HUES6 (cell line): ENCODE results near the gene SYN1.

Experiments
- H3K27ac ChIP-seq: 2 replicates; pipeline ENCODE4 v1.7.0; 2013; ENCODE audit warnings: low read depth, mild to moderate bottlenecking, low read length, inconsistent platforms
- H3K27me3 ChIP-seq: 2 replicates; pipeline ENCODE4 v1.6.1; 2013; ENCODE audit warnings: low read length; ENCODE audit not compliant: control insufficient read depth, insufficient read depth
- H3K36me3 ChIP-seq: 2 replicates; pipeline ENCODE4 v1.6.1; 2013; ENCODE audit warnings: low read length; ENCODE audit not compliant: control insufficient read depth, insufficient read depth
- H3K4me1 ChIP-seq: 2 replicates; pipeline ENCODE4 v1.6.1; 2013; ENCODE audit warnings: low read length; ENCODE audit not compliant: control insufficient read depth, insufficient read depth
- H3K4me3 ChIP-seq: 2 replicates; pipeline ENCODE4 v1.5.1; 2013; ENCODE audit warnings: low read depth, low read length
- H3K9ac ChIP-seq: one replicate; pipeline ENCODE4 v1.6.1; 2013; ENCODE audit warnings: mild to moderate bottlenecking, low read length
- H3K9me3 ChIP-seq: 2 replicates; pipeline ENCODE4 v1.6.1; 2013; ENCODE audit warnings: low read depth, low read length; ENCODE audit not compliant: control insufficient read depth, insufficient read depth

Gene SYN1

DNA sequence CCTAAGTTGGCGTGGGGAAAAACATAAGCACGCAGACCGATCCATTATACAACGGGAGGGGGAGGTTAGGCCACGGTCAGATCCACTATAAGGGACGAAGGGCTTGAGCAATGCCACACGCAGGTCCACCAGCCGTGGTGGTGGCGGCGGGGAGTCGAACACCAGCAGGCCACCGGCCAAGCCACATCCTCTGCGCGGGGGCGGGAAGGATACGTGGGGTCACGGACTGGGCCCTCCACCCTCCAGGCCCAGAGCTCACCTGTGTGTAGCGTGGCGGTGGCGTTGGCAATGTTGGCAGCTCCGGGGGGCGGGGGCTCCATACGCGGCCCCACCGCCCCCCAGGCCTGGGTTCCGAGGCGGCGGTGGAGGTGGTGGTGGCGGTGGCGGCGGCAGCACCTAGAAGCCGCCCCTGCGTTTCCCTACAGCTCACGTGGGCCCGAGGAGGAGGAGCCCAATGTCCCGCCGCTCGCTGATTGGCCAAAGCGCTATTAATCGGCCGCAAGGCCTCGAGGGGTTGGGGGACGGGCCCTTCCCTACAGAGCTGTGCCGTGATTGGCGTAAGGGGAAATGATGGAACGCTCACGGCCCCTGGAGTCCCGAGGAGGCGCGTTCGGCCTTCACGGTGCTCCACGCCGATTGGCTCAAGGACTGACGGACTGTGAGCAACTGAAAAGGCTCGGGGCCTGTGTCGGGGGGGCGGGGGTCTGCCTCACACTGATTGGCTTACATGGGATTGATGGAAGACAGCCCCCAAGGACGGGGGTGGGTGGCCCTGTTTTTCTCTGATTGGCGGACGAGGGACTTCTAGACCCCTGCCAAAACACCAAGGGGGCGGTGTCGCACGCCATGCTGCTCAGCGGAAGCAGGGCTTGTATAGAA is 30.7 kb upstream of the SYN1 start, which contains the start of gene ELK1:
Gene ELK1 (minus strand): TSS at position 400 of the 879 bp plus-strand sequence. CDS start 9,122 bp downstream, outside the sequence.
- Histone ChIP-seq H3K36me3 (peaks cover 22% of the 10 kb centered on the region), H3K27ac (peak within 1 kb of the TSS; percentile 29; the same call in 1 of the 2 replicates)

DNA sequence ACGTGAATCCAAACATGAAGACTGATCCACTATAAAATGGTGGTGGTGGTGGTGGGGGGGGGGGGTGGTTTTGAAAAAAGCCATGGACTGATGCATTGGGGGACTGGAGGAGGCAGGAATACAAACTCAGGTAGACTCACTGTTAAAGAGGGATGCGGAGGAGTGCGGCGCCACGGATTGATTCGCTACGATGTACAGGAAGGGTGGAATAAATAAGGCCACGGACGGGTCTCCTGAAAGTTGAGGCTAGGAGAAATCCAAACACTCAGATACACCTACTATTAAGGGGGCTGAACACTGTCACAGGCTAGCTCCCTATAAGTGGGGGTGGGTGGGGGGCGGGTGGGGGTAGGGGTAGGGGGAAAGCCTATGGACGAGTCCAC is 30.1 kb upstream of the SYN1 start:
- Histone ChIP-seq H3K27ac (no peak overlapping the region), H3K36me3 (peaks cover 18% of the 10 kb centered on the region), H3K9me3 (peaks cover 2% of the 10 kb centered on the region; the same call in 1 of the 2 replicates), H3K27me3 (no peaks in the 10 kb centered on the region), H3K4me3 (peak overlapping the region; percentile 90), H3K9ac (peak overlapping the region; percentile 84), H3K4me1 (peaks cover 9% of the 10 kb centered on the region; the same call in 1 of the 2 replicates)

More for the DNA sequence above, 30.7 kb upstream of the SYN1 start, which contains the start of gene ELK1:
- H3K9ac ChIP-seq: peak within 1 kb of the TSS; percentile 84
- no peaks in the 10 kb centered on the region for H3K27me3 ChIP-seq
- H3K4me1 ChIP-seq: peaks cover 9% of the 10 kb centered on the region; the same call in 1 of the 2 replicates
- peak within 1 kb of the TSS; percentile 90 for H3K4me3 ChIP-seq
- H3K9me3 ChIP-seq: peaks cover 3% of the 10 kb centered on the region; the same call in 1 of the 2 replicates

DNA sequence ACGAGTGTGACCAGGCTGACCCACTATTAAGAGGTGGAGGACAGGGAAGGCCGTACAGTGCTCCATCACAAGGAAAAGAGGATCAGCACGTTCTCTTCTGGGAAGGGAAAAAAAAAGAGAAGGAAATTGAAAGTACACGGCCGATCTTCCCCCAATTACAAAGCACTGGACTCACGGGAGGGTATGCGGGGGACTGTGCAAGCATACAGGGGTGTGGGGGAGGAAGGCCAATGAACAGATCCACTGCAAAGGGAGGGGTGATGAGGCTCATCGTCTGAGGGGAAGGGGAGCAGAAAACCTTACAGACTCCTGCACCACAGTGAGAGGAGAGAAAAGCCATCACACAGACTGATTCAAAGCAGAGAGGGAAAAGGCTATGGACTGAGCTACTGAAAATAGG is 29.6 kb upstream of the SYN1 start:
- H3K27ac ChIP-seq: no peak overlapping the region

DNA sequence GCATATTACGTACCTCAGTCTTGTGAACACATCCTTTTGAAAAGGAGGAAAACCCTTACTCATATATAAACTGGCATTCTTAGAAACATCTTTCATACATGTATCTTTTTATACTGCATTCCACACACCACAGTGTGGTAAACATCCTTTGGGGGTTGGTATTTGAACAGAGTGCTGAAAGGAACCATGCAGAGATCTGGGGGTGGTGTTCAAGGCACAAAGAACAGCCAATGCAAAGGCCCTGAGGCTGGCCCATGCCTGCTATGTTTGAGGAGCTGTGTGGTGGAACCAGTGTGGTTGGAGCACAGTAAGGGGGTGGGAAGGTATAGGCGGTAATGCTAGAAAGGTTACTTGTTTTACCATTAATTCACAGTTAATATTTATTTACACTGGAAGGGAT is 28.7 kb upstream of the SYN1 start:
- H3K9me3 ChIP-seq: peaks cover 2% of the 10 kb centered on the region; the same call in 1 of the 2 replicates
- H3K27ac ChIP-seq: no peak overlapping the region
- no peaks in the 10 kb centered on the region for H3K27me3 ChIP-seq
- 0 out of 2 replicates have a peak overlapping the region, but pooled peaks have one; percentile 90 for H3K4me3 ChIP-seq
- peaks cover 9% of the 10 kb centered on the region; the same call in 1 of the 2 replicates for H3K4me1 ChIP-seq
- H3K9ac ChIP-seq: no peak overlapping the region
- H3K36me3 ChIP-seq: peaks cover 14% of the 10 kb centered on the region

More for the DNA sequence above, 29.6 kb upstream of the SYN1 start:
- Histone ChIP-seq H3K36me3 (peaks cover 18% of the 10 kb centered on the region), H3K4me3 (peak overlapping the region; percentile 90), H3K9ac (peak overlapping the region; percentile 23), H3K4me1 (peaks cover 9% of the 10 kb centered on the region; the same call in 1 of the 2 replicates), H3K27me3 (no peaks in the 10 kb centered on the region), H3K9me3 (peaks cover 2% of the 10 kb centered on the region; the same call in 1 of the 2 replicates)

DNA sequence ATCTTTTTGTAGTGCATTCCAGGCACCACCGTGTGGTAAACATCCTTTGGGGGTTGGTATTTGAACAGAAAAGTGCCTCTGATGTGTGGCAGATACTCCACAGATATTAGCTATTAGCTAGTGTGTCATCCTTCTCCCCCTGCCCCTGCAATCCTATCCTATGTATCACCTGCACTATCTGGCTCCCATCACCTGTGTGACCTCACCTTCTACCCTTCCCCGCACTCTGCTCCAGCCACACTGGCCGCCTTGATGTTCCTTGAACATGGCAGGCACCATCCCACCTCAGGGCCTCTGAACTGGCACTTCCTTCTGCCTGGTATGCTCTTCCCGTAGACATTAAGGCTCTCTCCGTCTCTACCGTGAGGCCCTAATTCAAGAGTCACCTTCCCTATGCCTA is 27.0 kb upstream of the SYN1 start:
- Histone ChIP-seq H3K4me1 (peaks cover 9% of the 10 kb centered on the region; the same call in 1 of the 2 replicates), H3K27me3 (no peaks in the 10 kb centered on the region), H3K9me3 (peaks cover 2% of the 10 kb centered on the region; the same call in 1 of the 2 replicates), H3K4me3 (no peak overlapping the region), H3K27ac (no peak overlapping the region), H3K9ac (no peak overlapping the region), H3K36me3 (peaks cover 7% of the 10 kb centered on the region; the same call in 1 of the 2 replicates)

DNA sequence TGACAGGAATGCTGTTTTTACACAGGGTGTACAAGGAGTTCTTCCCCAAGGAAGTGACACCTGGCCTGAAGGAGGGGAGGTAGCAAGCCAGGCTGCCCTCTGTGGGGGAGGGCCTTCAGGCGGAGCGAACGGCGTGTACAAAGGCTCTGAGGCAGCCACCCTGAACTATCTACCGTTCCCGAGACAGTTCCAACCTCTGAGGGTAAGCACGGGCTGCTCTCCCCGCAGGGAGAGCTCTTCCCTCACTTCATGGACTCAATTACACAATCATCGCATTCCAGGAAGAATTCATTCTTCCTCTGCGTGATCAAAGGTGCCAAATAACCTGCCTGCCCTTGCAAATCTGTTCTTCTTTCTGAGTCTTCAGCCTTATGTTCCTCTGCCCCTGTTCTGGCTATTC is 25.9 kb upstream of the SYN1 start:
- Histone ChIP-seq H3K4me3 (no peak overlapping the region), H3K9me3 (peaks cover 10% of the 10 kb centered on the region), H3K36me3 (peaks cover 18% of the 10 kb centered on the region), H3K27me3 (no peaks in the 10 kb centered on the region), H3K4me1 (peaks cover 4% of the 10 kb centered on the region; the same call in 1 of the 2 replicates), H3K9ac (no peak overlapping the region), H3K27ac (no peak overlapping the region)

DNA sequence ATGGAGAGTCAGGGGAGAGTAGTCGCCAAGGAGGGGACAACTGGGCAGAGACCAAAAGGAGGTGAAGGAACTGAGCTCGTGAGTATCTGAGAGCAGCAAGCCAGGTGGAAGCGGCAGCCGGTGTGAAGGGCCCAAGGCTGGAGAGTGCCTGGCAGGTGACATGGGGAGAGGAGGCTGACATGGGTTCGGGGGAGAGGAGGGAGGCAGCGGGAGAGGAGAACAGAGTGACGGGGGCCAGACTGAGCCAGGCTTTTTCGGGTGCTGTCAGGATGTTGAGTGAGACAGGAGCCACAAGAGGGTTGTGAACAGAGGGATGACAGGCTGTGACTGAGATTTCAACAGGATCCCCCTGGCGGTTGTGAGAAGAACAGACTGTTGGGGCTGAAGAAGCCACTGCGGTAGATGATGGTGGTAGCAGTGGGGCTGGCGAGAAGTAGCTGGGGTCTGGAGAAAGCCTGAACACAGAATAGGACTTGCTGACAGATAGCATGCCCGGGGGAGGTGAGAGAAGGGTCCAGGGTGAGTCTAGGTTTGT is 25.0 kb upstream of the SYN1 start:
- Histone ChIP-seq H3K4me3 (no peak overlapping the region), H3K36me3 (peaks cover 28% of the 10 kb centered on the region), H3K9ac (no peak overlapping the region), H3K4me1 (peaks cover 4% of the 10 kb centered on the region; the same call in 1 of the 2 replicates), H3K9me3 (peaks cover 17% of the 10 kb centered on the region), H3K27ac (no peak overlapping the region), H3K27me3 (no peaks in the 10 kb centered on the region)

DNA sequence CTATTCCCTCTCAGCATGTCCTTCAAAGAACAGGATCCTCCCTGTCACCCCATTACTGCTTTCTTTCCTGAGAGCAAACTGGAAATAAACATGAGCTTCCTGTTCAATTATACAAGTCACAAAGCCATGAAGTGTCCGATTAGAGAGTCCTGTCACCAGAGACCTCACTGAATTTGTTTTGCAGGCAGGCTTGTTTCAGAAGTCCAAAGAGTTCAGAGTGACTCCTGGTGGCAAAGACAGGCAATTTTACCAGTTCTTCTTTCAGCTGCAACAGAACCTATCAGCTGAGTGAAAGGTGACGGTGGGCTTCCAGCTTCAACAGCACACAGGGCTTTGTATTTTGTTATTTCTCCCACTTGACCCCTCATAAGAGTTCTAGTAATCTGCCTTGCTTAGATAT is 24.3 kb upstream of the SYN1 start:
- H3K36me3 ChIP-seq: peaks cover 34% of the 10 kb centered on the region
- no peak overlapping the region for H3K4me3 ChIP-seq
- no peaks in the 10 kb centered on the region; the same call in 1 of the 2 replicates for H3K4me1 ChIP-seq
- H3K9me3 ChIP-seq: peaks cover 20% of the 10 kb centered on the region
- no peak overlapping the region for H3K9ac ChIP-seq
- no peak overlapping the region for H3K27ac ChIP-seq
- no peaks in the 10 kb centered on the region for H3K27me3 ChIP-seq

DNA sequence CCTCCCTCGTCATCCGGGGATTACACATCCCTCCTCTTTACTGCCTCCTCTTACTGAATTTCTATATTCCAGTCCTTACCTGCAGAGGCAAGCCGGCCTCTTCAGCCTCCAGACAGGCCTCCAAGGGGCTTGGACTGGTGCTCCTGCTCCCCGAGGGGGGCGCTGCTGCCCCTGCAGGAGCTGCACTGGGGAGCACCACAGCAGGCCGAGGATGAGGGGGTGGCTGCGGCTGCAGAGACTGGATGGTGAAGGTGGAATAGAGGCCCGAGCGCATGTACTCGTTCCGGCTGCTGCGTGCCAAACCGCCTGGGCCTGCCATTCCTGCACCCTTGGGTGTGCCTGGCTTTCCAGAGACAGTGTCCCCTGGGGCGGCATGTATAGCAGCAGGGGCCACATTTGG is 19.2 kb upstream of the SYN1 start:
- Histone ChIP-seq H3K9ac (no peak overlapping the region), H3K36me3 (peaks cover 62% of the 10 kb centered on the region), H3K27ac (no peak overlapping the region), H3K4me1 (no peaks in the 10 kb centered on the region; the same call in 1 of the 2 replicates), H3K9me3 (peaks cover 24% of the 10 kb centered on the region), H3K4me3 (no peak overlapping the region), H3K27me3 (no peaks in the 10 kb centered on the region)

DNA sequence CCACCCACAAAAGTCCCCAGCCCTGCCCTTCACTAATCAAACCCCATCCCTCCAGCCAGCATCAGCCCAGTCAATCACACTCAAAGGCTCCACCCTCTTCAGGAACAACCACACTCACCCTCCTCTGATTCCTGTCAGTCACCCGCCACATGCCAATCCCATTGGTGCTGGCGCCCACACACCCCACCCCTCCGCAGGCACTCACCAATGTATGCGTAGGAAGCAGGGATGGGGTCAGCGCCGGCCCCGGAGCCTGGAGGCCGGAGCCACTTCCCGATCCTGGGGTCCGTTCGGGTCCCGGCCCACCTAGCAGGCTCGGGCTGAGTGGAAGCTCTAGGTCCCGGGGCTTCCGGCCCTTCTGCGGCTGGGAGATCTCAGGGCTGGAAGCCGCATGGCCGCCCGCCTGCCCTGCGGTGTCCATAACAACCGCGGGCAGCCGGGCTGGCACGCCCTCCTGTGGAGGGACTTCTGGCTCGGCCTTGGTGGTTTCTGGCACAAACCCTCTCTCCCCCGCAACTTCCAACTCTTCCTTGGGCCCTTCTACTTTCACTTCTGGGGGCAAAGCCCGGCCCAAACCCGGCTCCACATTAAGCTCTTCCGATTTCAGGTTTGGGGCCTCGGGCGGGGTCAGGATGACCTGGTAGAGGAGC is 18.0 kb upstream of the SYN1 start:
- Histone ChIP-seq H3K4me1 (no peaks in the 10 kb centered on the region), H3K27me3 (no peaks in the 10 kb centered on the region), H3K36me3 (peaks cover 62% of the 10 kb centered on the region), H3K27ac (peak overlapping the region; percentile 23; the same call in 1 of the 2 replicates), H3K9ac (no peak overlapping the region), H3K4me3 (peak overlapping the region; percentile 42), H3K9me3 (peaks cover 24% of the 10 kb centered on the region)
